HCT116 (cell line): ENCODE data around the gene PGD. TPM values are rescaled to one million over a fixed set of nuclear protein-coding genes. Genes with fewer than 3 reads are reported as not detected.
"Not testable (repeated sequence)": the region's sequence is repeated elsewhere in the genome, so short reads cannot be mapped to it uniquely, and the experiment has no call there.

Experiments used
- ATAC-seq: fragments of 200-7000 bp; cut with Tn5 transposase; 2 replicates; pipeline ENCODE4 v1.9.1; 2020; ENCODE audit warnings: mild to moderate bottlenecking, moderate library complexity
- BruUV-seq: library from RNA; stranded (reverse); fragments of 400-500 nt; replicated peaks from 2 replicates; lab custom pipeline; 2021; lab: Mats Ljungman, UMichigan
- CTCF ChIA-PET: fragments of 300-600 bp; sonication (Branson Sonifier 250); formaldehyde crosslinking; loops from one replicate; lab custom pipeline; 2021; ENCODE audit warnings: antibody characterized with exemption; lab: Charles Lee
- POLR2A ChIA-PET: fragments of 300-600, 350-600 bp; sonication (Branson Sonifier 250); formaldehyde crosslinking; loops from one replicate; lab custom pipeline; 2021; ENCODE audit warnings: antibody characterized with exemption; lab: Charles Lee
- RAD21 ChIA-PET, 2 experiments: fragments of 300-600 bp; sonication (Branson Sonifier 250); formaldehyde crosslinking; loops; one replicate each; lab custom pipeline; 2023; ENCODE audit warnings: low total read pairs in 2 of 2; ENCODE audit not compliant: uncharacterized antibody in 2 of 2, unreplicated experiment in 2 of 2, low non-redundant PET in 1 of 2; lab: Charles Lee
- DNase-seq: peaks from one replicate; pipeline ENCODE4 v3.0.0-alpha.2; 2010; ENCODE audit warnings: low read depth, low spot score
- H2AFZ ChIP-seq: fragments of 200-600 bp; shearing (Covaris generic), sonication (generic); 2 replicates; pipeline ENCODE4 v1.6.1; 2017; ENCODE audit warnings: low read depth, mixed run types, mixed read lengths, antibody characterized with exemption, low read length; ENCODE audit not compliant: poor library complexity, severe bottlenecking
- H3K27ac ChIP-seq: 2 replicates; pipeline ENCODE4 v1.5.1; 2012; ENCODE audit warnings: low read depth, low read length
- H3K27me3 ChIP-seq: fragments of 200-600 bp; sonication (generic); 2 replicates; pipeline ENCODE4 v1.6.1; 2016; ENCODE audit warnings: mixed run types, low read length, mixed read lengths; ENCODE audit not compliant: insufficient read depth
- H3K36me3 ChIP-seq, 2 experiments: fragments of 200-500 bp in 1 of 2; fragments of 200-600 bp in 1 of 2; sonication (Bioruptor generic) in 1 of 2; sonication (generic) in 1 of 2; 2 replicates each; pipeline versions ENCODE4 v1.5.1 to v1.6.1; 2014 to 2016; ENCODE audit warnings: low read length in 2 of 2, inconsistent platforms in 1 of 2, mixed read lengths in 1 of 2, mixed run types in 1 of 2; ENCODE audit not compliant: insufficient read depth in 2 of 2, control insufficient read depth in 1 of 2
- H3K4me1 ChIP-seq, 2 experiments: fragments of 200-600 bp in 1 of 2; sonication (generic) in 1 of 2; 2 replicates each; pipeline versions ENCODE4 v1.5.1 to v1.6.1; 2012 to 2017; ENCODE audit warnings: low read length in 2 of 2, inconsistent platforms in 1 of 2, mild to moderate bottlenecking in 1 of 2, mixed read lengths in 1 of 2, mixed run types in 1 of 2, moderate library complexity in 1 of 2; ENCODE audit not compliant: insufficient read depth in 2 of 2, control insufficient read depth in 1 of 2
- H3K4me2 ChIP-seq: fragments of 200-600 bp; sonication (generic); 2 replicates; pipeline ENCODE4 v1.6.1; 2017; ENCODE audit warnings: mixed run types, low read length, mixed read lengths
- H3K4me3 ChIP-seq, 2 experiments: fragments of 200-600 bp in 1 of 2; sonication (generic) in 1 of 2; replicated peaks in 1 of 2; 2 replicates each; pipeline ENCODE4 v1.5.1; 2011 to 2016; ENCODE audit warnings: low read length in 2 of 2, control low read depth in 1 of 2, low read depth in 1 of 2, mild to moderate bottlenecking in 1 of 2, mixed read lengths in 1 of 2, mixed run types in 1 of 2
- H3K79me2 ChIP-seq: fragments of 200-600 bp; sonication (generic); 2 replicates; pipeline ENCODE4 v1.6.1; 2017; ENCODE audit warnings: mild to moderate bottlenecking, mixed run types, low read length, moderate library complexity, mixed read lengths; ENCODE audit not compliant: insufficient read depth
- H3K9ac ChIP-seq: fragments of 200-600 bp; sonication (generic); 2 replicates; pipeline ENCODE4 v1.6.1; 2016; ENCODE audit warnings: low read length, mixed read lengths
- H3K9me2 ChIP-seq: fragments of 200-600 bp; sonication (generic), shearing (Covaris generic); 2 replicates; pipeline ENCODE4 v1.6.1; 2017; ENCODE audit warnings: mixed run types, mild to moderate bottlenecking, moderate library complexity; ENCODE audit not compliant: insufficient read depth
- H3K9me3 ChIP-seq, 2 experiments: fragments of 200-500 bp in 1 of 2; fragments of 200-600 bp in 1 of 2; sonication (Bioruptor generic) in 1 of 2; sonication (generic) in 1 of 2; 2 replicates each; pipeline ENCODE4 v1.6.1; 2014 to 2017; ENCODE audit warnings: low read length in 2 of 2, mixed read lengths in 2 of 2, inconsistent platforms in 1 of 2, low read depth in 1 of 2, mild to moderate bottlenecking in 1 of 2, mixed run types in 1 of 2, moderate library complexity in 1 of 2; ENCODE audit not compliant: control insufficient read depth in 1 of 2, insufficient read depth in 1 of 2
- H4K20me1 ChIP-seq: fragments of 200-600 bp; sonication (generic), shearing (Covaris generic); 2 replicates; pipeline ENCODE4 v1.6.1; 2017; ENCODE audit warnings: mixed run types, mild to moderate bottlenecking, moderate library complexity; ENCODE audit not compliant: insufficient read depth
- CEBPB ChIP-seq: IDR thresholded peaks from 2 replicates; pipeline ENCODE4 v1.6.1; 2012; ENCODE audit warnings: low read depth
- EGR1 ChIP-seq: IDR thresholded peaks from 2 replicates; pipeline ENCODE4 v1.6.1; 2012; ENCODE audit warnings: low read depth
- FOSL1 ChIP-seq: IDR thresholded peaks from 2 replicates; pipeline ENCODE4 v1.6.1; 2012; ENCODE audit warnings: low read depth
- POLR2A ChIP-seq: IDR thresholded peaks from 2 replicates; pipeline ENCODE4 v1.7.0; 2011; ENCODE audit warnings: borderline replicate concordance; ENCODE audit not compliant: insufficient read depth, insufficient read length; ENCODE audit errors: extremely low read depth
- POLR2AphosphoS5 ChIP-seq: IDR thresholded peaks from 2 replicates; pipeline ENCODE4 v1.6.1; 2011; ENCODE audit warnings: mild to moderate bottlenecking, low read depth, low read length, moderate library complexity
- YY1 ChIP-seq: IDR thresholded peaks from 2 replicates; pipeline ENCODE4 v1.6.1; 2011; ENCODE audit warnings: low read length, low read depth, moderate library complexity, mild to moderate bottlenecking; ENCODE audit not compliant: insufficient replicate concordance; ENCODE audit errors: extremely low read depth
- ZFX ChIP-seq: fragments of 450-650 bp; IDR thresholded peaks from 2 replicates; pipeline ENCODE4 v1.6.1; 2017
- ZNF274 ChIP-seq: fragments of 200-500 bp; sonication (Bioruptor generic); IDR thresholded peaks from 2 replicates; pipeline ENCODE4 v1.6.1; 2014; ENCODE audit warnings: mild to moderate bottlenecking, low read depth, low read length, inconsistent platforms
- intact Hi-C: fragments of 100-400 bp; cut with micrococcal nuclease; formaldehyde crosslinking; loops from 2 replicates; pipeline ENCODE4 v1.10.0; 2022
- total RNA-seq: library from RNA; stranded (reverse); gene quantifications from one replicate; pipeline ENCODE4 v1.2.1, GENCODE V29; 2021; ENCODE audit not compliant: unreplicated experiment

PGD gene
- total RNA-seq, 1 experiment from 2014 or later, result 144 TPM

GRCh38 chr1:10424034-10424433 is 25.2 kb downstream of the PGD start:
- no peak overlapping the region for H3K27ac ChIP-seq
- no peaks in the 10 kb centered on the region for H4K20me1 ChIP-seq
- no TSS peak for BruUV-seq
- no peak overlapping the region for H2AFZ ChIP-seq
- no peaks in the 10 kb centered on the region; a peak in 1 of 4 replicates for H3K4me1 ChIP-seq
- H3K79me2 ChIP-seq, result no peaks in the 10 kb centered on the region
- no peaks in the 10 kb centered on the region for H3K9me2 ChIP-seq
- H3K27me3 ChIP-seq, result no peaks in the 10 kb centered on the region
- ChIA-PET RAD21 (no interaction called here), POLR2A (no interaction called here), CTCF (no interaction called here)
- no peak for ATAC-seq
- no peak overlapping the region for H3K4me2 ChIP-seq
- no peak overlapping the region for H3K4me3 ChIP-seq
- no peak for TF ChIP-seq EGR1
- TF ChIP-seq FOSL1, result no peak
- no peak for TF ChIP-seq ZNF274
- TF ChIP-seq ZFX, result no peak
- TF ChIP-seq POLR2AphosphoS5, result no peak
- no peak for TF ChIP-seq POLR2A
- no peak overlapping the region for H3K9ac ChIP-seq
- peaks cover 6% of the 10 kb centered on the region in 2 experiments; a peak in 2 of 4 replicates for H3K36me3 ChIP-seq
- intact Hi-C loops, result no loop called here
- no peak for DNase-seq
- no peaks in the 10 kb centered on the region for H3K9me3 ChIP-seq

- ChIA-PET CTCF (interaction anchor here (1.9 kb wide), 1 partner anchor 47 kb away, joined by 3 read pairs; no protein-coding TSS in a partner anchor), RAD21 (no interaction called here), POLR2A (no interaction called here)
- Histone ChIP-seq H3K36me3 (peaks cover under 1 to 2% of the 10 kb centered on the region in 2 experiments; a peak in 1 of 4 replicates), H3K27me3 (no peaks in the 10 kb centered on the region), H3K9me3 (no peaks in the 10 kb centered on the region), H3K79me2 (no peaks in the 10 kb centered on the region), H3K4me1 (peaks cover 0 to 1% of the 10 kb centered on the region in 2 experiments; a peak in 3 of 4 replicates), H3K4me2 (no peak overlapping the region), H3K27ac (no peak overlapping the region), H4K20me1 (no peaks in the 10 kb centered on the region), H3K9me2 (no peaks in the 10 kb centered on the region), H3K4me3 (no peak overlapping the region), H3K9ac (no peak overlapping the region), H2AFZ (no peak overlapping the region)
- intact Hi-C loops, result loop anchor here (5.0 kb wide), 2 partner anchors 547 to 797 kb away; no protein-coding TSS in a partner anchor
- ATAC-seq (no peak), DNase-seq (no peak)
- no TSS peak for BruUV-seq
- no peak for TF ChIP-seq YY1
- TF ChIP-seq CEBPB, result no peak
- TF ChIP-seq ZNF274, result no peak
Observed at GRCh38 chr1:10424651-10425050, 25.8 kb downstream of the PGD start.

- POLR2A ChIA-PET, H3K36me3 ChIP-seq, H3K27ac ChIP-seq, ATAC-seq, H3K9me2 ChIP-seq, H2AFZ ChIP-seq, H3K4me2 ChIP-seq, DNase-seq, RAD21 ChIA-PET, H3K79me2 ChIP-seq, H3K4me3 ChIP-seq, H3K9me3 ChIP-seq, BruUV-seq, H3K27me3 ChIP-seq, H3K9ac ChIP-seq, H4K20me1 ChIP-seq: not testable (repeated sequence)
- H3K4me1 ChIP-seq, result peaks cover 2 to 13% of the 10 kb centered on the region in 2 experiments; a peak in 3 of 4 replicates
- CTCF ChIA-PET, result interaction anchor here (1.9 kb wide), 1 partner anchor 49 kb away, joined by 3 read pairs; no protein-coding TSS in a partner anchor
- intact Hi-C loops, result loop anchor here (5.0 kb wide), 2 partner anchors 549 to 799 kb away; no protein-coding TSS in a partner anchor
Observed at GRCh38 chr1:10425826-10426534, 27.1 kb downstream of the PGD start.
